Measurements from ENCODE around the gene IAH1.

DNA sequence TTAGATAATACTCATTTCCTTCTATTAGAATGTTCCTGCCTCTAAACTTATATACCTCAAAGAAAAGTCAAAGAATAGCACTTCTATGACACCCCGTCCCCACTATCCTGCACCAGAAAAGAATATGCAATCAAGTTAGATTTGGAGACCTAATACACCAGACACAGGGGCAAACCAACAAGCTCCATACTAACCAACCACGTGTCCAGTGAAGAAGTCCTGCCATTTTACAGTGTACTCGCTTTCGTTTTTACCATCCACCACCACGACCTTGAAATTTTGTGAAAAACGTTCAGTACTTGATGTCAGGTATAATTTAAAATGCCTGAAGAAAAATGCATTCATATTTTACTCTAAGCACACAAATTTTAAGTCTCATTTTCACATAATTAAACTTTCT is 62.2 kb downstream of the IAH1 start:
- no peak for TF ChIP-seq CTCF (optimal IDR thresholded peaks at IDR 0.05 in 1 of 3, IDR thresholded peaks at IDR 0.05 in 1 of 3, conservative IDR thresholded peaks at IDR 0.05 in 1 of 3; ENCODE audit: extremely low read depth in 1 of 3, insufficient read depth in 2 of 3, low read length in 3 of 3)
- TF ChIP-seq EZH2 (IDR thresholded peaks at IDR 0.05; ENCODE audit: low read length): no peak
